ENCODE results near the gene GATB.

GATB gene

GRCh38 chr4:151643564-151643963 lies 117.2 kb downstream of the GATB start:
- DNase-seq: no peak

DNA sequence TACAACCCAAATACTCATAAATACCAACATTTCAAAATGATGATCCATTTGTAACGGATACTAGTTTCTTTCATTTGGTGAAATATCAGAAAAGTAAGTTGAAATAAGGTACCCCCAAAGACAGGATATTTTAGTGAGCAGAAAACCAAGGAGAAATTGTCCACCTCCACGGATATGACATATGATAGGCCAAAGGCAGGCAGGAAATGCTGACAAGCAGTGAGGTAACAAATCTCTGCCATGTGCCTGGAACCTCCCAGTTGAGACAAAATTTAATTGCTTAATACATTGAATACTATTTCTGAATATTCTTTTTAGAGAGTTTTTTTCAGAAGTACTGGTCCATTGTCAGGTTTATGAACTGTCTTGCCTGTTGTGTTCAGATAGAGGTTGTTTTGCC lies 118.8 kb downstream of the GATB start:
- DNase-seq: no peak

DNA sequence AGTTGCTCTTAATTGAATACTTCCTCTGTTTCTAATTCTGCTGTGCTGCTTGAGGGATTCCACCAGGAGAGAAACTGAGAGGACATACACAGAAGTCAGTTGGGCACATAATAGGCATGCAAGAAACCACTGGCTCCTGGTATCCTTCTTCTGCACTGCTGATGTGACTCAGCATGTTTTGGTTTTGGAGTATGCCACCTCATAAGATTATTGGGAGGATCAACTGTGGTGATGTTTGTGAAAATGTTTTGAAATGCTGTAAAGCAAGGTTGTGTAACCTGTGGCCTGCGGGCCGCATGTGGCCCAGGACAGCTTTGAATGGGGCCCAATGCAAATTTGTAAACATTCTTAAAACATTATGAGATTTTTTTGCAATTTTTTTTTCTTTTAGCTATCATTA lies 119.6 kb downstream of the GATB start:
- no peak for DNase-seq

GRCh38 chr4:151640381-151640780 lies 120.4 kb downstream of the GATB start:
- no peak for DNase-seq

DNA sequence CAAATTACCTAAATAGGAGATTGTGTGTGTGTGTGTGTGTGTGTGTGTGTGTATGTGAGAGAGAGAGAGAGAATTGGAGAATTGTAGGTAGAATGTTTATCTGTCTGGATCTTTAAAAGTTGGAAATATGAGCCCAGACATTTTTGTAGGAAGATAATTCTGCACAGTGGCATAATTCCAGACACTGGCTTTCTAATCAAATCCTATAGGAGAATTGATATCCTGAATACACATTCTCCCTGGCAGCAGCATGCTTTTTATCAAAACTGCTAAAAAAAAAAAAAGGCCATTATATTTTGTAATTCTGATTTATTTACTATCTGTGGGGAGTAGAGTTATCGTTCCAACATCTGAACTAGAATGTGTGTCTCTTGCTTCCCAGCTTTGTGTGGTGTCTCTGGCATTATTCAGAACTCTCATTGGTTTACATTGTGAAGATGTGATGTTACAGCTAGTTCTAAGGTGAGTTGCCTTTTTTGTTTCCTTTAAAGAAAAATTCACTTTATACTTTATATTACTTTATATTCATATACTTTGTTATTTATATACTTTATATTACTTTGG lies 122.4 kb downstream of the GATB start:
- DNase-seq: no peak

- no peak for DNase-seq
Measured at GRCh38 chr4:151631349-151631748, 129.5 kb downstream of the GATB start.

- no peak for DNase-seq
Measured at GRCh38 chr4:151629097-151629783, 131.6 kb downstream of the GATB start.

DNA sequence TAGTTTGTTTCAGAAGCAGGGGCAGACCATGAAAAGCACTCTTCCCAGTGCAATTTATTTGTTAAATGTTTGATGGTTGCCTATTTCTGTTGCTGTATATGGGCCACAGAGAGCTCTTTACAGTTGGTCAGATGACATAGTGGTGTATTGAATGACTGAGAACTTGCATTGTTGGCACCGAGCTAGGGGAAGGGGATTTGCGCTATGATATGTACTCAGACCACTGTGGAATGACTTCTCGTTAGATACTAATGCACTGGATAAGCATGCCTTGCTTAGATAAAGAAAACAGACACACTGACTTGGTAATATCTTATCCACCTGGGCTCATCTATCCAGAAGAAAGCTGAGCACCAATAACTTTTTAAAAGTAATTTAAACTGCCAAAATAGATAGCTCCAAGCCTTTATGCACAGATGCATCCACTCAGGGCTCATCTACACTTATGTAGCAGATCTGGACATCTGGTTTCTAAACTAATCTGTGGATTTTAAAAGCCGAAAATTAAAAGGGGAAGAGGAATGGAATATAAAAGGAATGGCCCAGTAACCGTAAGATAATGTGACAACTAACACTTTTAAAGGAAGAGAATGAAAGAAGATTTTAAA lies 132.7 kb downstream of the GATB start:
- no peak for DNase-seq

DNA sequence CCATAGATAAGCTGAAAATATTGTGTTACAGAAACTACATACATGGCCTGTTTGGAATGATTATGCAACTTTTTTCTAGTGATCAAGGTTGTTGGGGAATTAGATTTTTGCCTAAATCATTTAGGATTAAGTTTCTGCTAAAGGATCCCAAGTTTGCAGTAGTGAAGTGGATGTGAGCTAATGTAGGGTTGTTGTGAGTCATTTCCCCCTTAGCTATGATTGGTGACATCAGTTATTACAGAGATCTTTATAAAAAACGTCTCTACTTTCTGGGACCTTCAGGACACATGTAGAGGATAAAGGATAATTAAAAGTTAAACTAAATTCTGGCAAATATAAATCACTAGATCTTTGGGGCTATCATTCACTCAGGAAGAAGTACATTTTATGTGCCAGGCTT lies 133.3 kb downstream of the GATB start:
- no peak for DNase-seq

DNA sequence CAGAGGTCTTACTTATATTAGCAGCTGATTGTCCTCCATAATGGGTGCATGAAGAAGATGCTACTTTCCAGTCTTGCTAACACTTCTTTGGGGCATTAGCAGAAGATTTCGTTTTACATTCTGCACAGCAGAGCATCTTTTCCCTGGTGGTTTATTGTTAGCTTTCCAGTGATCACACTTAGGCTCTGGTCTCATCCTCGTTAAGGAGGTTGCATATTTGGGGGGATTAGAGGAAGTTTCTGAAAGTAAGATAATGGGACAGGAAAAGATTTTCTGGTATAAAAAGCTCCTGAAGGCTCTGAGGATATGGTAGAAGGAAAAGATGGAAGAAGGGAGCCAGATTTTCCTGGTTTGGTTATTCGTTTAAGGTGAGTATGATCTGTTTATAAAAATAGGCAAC lies 134.1 kb downstream of the GATB start:
- no peak for DNase-seq

DNA sequence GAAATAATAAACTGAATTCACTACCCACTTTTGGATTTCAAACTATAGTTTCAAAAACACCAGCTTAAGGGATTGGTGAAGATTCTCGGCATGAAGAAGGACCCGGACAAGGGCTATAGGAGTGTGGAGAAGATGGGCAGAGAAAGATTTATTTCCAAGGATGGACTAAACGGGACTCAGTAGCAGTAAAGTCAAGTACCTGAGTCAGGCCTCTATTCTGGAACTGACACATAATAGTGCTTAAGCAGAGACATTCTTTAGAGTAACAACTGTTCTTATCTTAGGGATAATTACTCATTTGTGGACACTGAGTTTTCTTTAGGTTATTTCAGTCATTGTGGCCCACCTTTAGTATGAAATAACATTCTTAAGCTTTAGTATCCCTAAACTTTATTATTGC lies 134.6 kb downstream of the GATB start:
- DNase-seq: no peak

- DNase-seq: no peak
Measured at GRCh38 chr4:151624626-151625565, 135.9 kb downstream of the GATB start.
